ENCODE data around the gene MFSD11. TPM values are rescaled to one million over a fixed set of nuclear protein-coding genes. Genes with fewer than 3 reads are reported as not detected.
"Not testable (repeated sequence)": the region's sequence is repeated elsewhere in the genome, so short reads cannot be mapped to it uniquely, and the experiment has no call there.

Gene MFSD11
- total RNA-seq, 1 donor from 2014 or later: 29.0 TPM

DNA sequence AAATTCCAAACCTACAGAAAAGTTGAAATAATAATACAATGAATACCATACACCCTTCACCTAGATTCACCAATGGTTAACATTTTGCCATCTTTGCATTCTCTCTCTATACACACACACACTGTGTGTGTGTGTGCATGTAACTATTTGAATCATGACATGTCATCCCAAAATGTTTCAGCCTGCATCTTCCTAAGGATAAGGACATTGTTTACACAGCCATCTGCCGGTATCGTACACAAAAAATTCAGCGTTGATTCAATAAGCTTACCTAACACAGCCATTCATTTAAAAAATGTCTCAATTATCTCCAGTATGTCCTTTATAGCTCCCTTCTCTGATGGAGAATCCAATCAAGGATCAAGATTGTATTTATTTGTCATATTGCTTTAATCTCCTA is 31.1 kb upstream of the MFSD11 start:
- Mint-ChIP-seq H3K27me3 (no peaks in the 10 kb centered on the region), H3K27ac (no peak overlapping the region), H3K4me1 (ENCODE audit: unreplicated experiment) (peaks cover 50% of the 10 kb centered on the region), H3K4me3 (no peak overlapping the region), H3K9me3 (no peaks in the 10 kb centered on the region), H3K36me3 (peaks cover 4% of the 10 kb centered on the region)
- no peak for TF ChIP-seq CTCF (conservative IDR thresholded peaks at IDR 0.05)
- no peak for DNase-seq (ENCODE audit: extremely low spot score, unreplicated experiment)

- Mint-ChIP-seq H3K27ac (peak overlapping the region; percentile 90), H3K4me1 (ENCODE audit: unreplicated experiment) (peaks cover 42% of the 10 kb centered on the region)
- no peak for DNase-seq (ENCODE audit: extremely low spot score, unreplicated experiment)
Measured at GRCh38 chr17:76707985-76708807, 29.7 kb upstream of the MFSD11 start.

GRCh38 chr17:76709077-76709950 is 28.6 kb upstream of the MFSD11 start:
- peak overlapping the region; percentile 90 for H3K27ac Mint-ChIP-seq
- H3K9me3 Mint-ChIP-seq: no peaks in the 10 kb centered on the region
- no peaks in the 10 kb centered on the region for H3K27me3 Mint-ChIP-seq
- H3K4me1 Mint-ChIP-seq (ENCODE audit: unreplicated experiment): peaks cover 42% of the 10 kb centered on the region
- H3K4me3 Mint-ChIP-seq: peak overlapping the region; percentile 93
- DNase-seq (ENCODE audit: extremely low spot score, unreplicated experiment): no peak
- no peak for TF ChIP-seq CTCF (conservative IDR thresholded peaks at IDR 0.05)
- peaks cover 4% of the 10 kb centered on the region for H3K36me3 Mint-ChIP-seq

More at GRCh38 chr17:76707985-76708807, 29.7 kb upstream of the MFSD11 start:
- no peaks in the 10 kb centered on the region for H3K27me3 Mint-ChIP-seq
- peak; percentile 69 for TF ChIP-seq CTCF (conservative IDR thresholded peaks at IDR 0.05)
- peaks cover 4% of the 10 kb centered on the region for H3K36me3 Mint-ChIP-seq
- no peaks in the 10 kb centered on the region for H3K9me3 Mint-ChIP-seq
- H3K4me3 Mint-ChIP-seq: peak overlapping the region; percentile 69

- DNase-seq (ENCODE audit: extremely low spot score, unreplicated experiment); H3K9me3 Mint-ChIP-seq; H3K27me3 Mint-ChIP-seq; H3K36me3 Mint-ChIP-seq: not testable (repeated sequence)
- Mint-ChIP-seq H3K27ac (peak overlapping the region; percentile 90), H3K4me1 (ENCODE audit: unreplicated experiment) (peaks cover 41% of the 10 kb centered on the region), H3K4me3 (peak overlapping the region; percentile 93)
Measured at GRCh38 chr17:76709951-76710862, 27.7 kb upstream of the MFSD11 start.

GRCh38 chr17:76710863-76711611 is 26.9 kb upstream of the MFSD11 start, which contains the start of gene MXRA7:
MXRA7 (minus strand) TSS chr17:76710965; CDS start chr17:76710946, 19 bp downstream.
- peaks cover 41% of the 10 kb centered on the region for H3K4me1 Mint-ChIP-seq (ENCODE audit: unreplicated experiment)
- TF ChIP-seq CTCF (conservative IDR thresholded peaks at IDR 0.05): no peak
- peak within 1 kb of the TSS; percentile 93 for H3K4me3 Mint-ChIP-seq
- H3K27ac Mint-ChIP-seq: peak within 1 kb of the TSS; percentile 90
- no peaks in the 10 kb centered on the region for H3K27me3 Mint-ChIP-seq
- peaks cover 4% of the 10 kb centered on the region for H3K36me3 Mint-ChIP-seq
- H3K9me3 Mint-ChIP-seq: no peaks in the 10 kb centered on the region
- no peak for DNase-seq (ENCODE audit: extremely low spot score, unreplicated experiment)

GRCh38 chr17:76712321-76712720 is 25.6 kb upstream of the MFSD11 start:
- Mint-ChIP-seq H3K4me3 (peak overlapping the region; percentile 34), H3K27ac (peak overlapping the region; percentile 51), H3K4me1 (ENCODE audit: unreplicated experiment) (peaks cover 37% of the 10 kb centered on the region)
- not testable (repeated sequence) for DNase-seq (ENCODE audit: extremely low spot score, unreplicated experiment); H3K27me3 Mint-ChIP-seq; H3K36me3 Mint-ChIP-seq; H3K9me3 Mint-ChIP-seq

Data from type B pancreatic cell (in vitro differentiated cells).